Erythroblast (primary cell): ENCODE results near the gene RNGTT.
"Not testable (repeated sequence)": the region's sequence is repeated elsewhere in the genome, so short reads cannot be mapped to it uniquely, and the experiment has no call there.

Experiments
- DNase-seq, 2 experiments: peaks; one replicate each; lab custom pipeline; 2025; lab: John Stamatoyannopoulos, UW
- GATA1 ChIP-seq: IDR thresholded peaks from 2 replicates; pipeline ENCODE4 v1.6.1; 2011; ENCODE audit warnings: low read depth, mild to moderate bottlenecking, control low read depth, low read length, moderate library complexity
- POLR2A ChIP-seq: IDR thresholded peaks from 2 replicates; pipeline ENCODE4 v1.6.1; 2011; ENCODE audit warnings: mild to moderate bottlenecking, low read length

The RNGTT gene

DNA sequence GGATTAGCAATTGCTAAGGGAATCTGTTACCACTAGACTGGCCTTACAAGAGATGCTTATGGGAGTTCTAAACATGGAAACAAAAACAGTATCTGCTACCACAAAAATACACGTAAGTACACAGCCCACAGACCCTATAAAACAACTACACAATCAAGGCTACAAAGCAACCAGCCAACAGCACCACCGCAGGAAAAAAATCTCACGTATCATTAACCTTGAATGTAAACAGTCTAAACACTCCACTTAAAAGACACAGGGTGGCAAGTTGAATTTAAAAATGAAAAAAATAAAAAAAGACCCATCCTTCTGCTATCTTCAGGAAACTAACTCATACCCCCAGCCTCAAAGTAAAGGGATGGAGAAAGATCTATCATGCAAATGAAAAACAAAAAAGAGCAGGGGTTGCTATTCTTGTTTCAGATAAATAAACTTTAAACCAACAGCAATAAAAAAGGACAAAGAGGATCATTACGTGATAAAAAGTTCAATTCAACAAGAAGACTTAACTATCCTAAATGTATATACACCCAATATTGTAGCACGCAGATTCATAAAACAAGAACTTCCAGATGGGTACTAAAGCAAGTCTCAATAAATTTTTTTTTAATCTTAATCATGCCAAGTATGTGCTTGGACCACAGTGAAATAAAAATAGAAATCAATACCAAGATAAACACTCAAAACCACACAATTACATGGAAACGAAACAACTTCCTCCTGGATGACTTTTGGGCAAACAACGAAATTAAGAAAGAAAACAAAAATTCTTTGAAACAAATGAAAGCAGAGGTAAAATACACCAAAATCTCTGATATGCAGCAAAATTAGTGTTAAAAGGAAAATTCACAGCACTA is 52.3 kb downstream of the RNGTT start:
- no peak for TF ChIP-seq GATA1
- no peak for TF ChIP-seq POLR2A

DNA sequence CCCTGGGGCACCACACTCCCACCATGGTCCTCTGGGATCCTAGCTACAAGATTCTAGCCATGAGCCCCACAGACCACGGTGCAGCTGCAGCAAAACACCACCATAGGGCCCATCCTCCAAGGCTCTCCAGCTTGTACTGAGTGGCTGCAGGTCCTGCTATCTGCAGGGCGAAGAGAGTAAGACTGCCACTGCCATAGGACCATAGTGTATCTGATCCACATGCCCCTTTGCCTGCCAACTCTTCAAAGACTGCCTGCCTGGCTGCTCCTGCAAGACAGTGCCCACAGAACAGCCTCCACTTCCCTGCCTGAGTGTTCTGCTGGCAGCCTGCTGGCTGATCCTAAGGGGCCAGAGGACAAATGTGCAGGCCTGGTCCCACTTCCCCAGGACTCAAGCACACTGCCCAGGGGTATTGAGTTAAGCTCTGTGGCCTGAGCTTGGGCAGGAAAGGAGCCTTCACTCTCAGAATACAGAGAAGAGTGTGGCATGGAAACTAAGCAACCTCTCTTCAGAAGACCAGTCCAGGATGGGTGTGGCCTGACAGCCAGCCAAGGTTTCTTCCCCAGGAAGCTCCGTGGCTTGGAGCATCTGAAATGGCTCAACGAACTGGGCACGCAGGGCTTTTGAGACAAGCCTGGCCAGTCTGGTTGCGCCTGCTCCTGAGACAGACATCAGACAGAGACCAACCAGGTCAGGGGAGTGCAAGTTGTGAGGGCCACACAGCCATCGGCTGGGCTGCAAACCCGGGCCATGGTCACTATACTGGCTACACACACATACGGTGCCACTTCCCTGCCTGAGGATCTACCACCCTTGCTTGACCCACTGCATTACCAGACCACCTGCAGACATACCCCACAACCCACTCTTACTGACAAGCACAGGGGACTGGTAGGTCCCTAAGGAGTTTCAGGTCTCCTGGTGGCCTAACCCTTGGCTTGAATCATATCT is 54.5 kb downstream of the RNGTT start:
- TF ChIP-seq POLR2A = no peak
- TF ChIP-seq GATA1 = no peak
- no peak for DNase-seq

More for the DNA sequence above, 52.3 kb downstream of the RNGTT start:
- no peak for DNase-seq

DNA sequence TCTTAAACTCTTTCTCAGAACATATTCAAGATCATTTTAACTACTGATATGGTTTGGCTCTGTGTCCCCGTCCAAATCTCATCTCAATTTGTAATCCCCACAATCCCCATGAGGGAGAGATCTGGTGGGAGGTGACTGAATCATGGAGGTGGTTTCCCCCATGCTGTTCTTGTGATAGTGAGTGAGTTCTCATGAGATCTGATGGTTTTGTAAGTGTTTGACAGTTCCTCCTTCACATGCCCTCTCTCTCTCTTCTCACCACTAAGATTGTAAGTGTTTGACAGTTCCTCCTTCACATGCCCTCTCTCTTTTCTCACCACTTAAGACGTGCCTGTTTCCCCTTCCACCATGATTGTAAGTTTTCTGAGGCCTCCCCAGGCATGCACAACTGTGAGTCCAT is 56.3 kb downstream of the RNGTT start:
- not testable (repeated sequence) for DNase-seq

DNA sequence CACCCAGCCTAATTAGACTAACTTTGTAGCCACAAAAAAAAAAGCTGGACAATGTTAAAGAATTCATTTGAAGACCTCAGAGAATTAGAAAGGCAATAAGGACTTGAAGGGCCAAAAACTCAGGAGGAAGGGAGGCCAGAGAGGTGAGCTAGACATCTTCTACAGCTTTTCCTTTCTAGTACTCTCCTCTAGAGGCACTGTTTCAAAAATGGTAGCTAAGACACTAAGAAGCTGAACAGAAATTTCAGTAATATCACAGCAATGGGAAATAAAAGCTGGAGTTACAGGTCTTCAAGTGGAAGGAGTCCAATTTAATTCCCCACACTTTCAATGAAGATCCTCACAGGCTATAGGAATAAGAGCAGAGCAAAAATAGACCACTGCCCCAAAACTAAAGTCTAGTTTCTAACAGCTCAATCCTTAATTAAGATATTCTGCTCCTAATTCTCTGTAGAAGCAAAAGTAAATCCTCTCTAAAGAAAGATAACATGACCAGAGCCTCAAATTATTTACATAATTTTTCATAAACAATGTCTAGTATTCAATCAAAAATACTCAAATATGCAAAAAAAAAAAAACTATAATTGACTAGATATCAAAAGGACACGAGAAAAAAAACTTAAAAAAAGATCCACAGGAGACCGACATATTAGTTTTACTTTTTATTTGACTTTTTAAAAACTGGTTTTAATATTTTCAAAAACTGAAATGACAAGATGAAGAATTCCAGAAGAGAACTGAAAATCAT is 63.7 kb downstream of the RNGTT start:
- TF ChIP-seq GATA1 (no peak), POLR2A (no peak)
- DNase-seq = peak in 1 of 2 experiments; percentile 3

GRCh38 chr6:88895911-88896310 is 67.5 kb downstream of the RNGTT start:
- no peak for DNase-seq
- TF ChIP-seq GATA1 = no peak
- no peak for TF ChIP-seq POLR2A

DNA sequence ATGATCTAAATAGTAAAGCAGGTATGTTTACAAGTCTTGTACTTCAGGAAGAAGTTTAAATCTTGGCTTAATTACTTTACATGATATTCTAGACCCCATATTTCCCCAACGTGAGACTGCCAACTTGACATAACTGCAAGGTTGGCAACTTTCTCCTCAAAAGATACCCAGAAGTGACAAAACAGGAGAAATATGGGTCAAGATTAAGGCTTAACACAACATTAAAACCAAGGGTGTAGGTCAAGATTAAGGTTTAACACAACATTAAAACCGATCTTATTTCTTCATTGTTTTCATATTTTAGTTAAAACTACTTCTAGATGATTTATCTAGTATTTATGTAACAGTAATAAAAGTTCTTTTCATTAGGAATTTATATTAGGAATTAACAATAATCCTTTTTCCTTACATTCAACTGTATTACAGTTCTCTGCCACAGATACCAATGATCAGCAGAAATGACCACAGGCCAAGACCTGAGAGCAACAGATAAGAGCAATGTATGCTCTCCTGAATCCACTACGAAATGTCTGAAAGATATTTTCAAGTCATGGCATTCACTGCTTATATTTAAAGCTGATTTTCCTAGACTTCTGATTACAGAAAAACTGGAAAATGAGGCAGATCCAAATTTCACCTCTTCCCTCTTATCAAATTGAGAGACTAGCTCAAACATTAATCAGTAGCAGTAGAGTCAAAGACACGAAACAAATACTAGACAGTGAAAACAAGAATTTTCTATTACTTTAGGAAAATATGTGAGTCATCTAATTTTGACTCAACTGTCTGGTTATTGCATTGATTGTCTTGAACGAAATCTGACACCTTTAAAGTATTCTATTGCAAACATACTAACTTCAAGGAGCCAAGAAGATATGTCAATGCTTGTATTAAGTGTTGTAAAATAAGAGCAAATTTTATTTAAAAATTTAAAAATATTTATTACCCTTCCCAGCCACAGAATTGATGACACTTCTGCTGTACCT is 72.3 kb downstream of the RNGTT start:
- no peak for TF ChIP-seq POLR2A
- no peak for TF ChIP-seq GATA1
- peak; percentile 51 to 77 for DNase-seq

- TF ChIP-seq GATA1 (no peak), POLR2A (no peak)
- DNase-seq = no peak
Observed at GRCh38 chr6:88890394-88890793, 73.0 kb downstream of the RNGTT start.

DNA sequence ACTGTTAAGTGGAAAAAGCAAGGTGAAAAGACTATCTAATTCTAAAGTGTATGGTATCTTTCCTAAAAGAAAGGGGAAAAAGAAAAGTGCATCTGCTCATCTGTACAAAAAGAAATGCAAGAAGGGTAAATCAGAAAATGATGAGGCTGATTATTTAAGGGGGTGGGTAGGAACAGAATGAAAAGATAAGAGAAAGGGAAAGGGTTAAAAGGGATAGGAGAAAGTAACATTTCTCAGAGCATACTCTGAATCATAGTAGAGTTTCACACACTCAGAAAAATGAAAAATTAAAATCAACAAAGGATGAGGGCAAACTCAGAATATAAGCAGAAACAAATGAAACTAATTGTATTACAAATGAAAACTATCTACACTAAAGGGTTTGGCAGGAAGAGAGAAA is 79.1 kb downstream of the RNGTT start:
- no peak for DNase-seq
- TF ChIP-seq POLR2A = no peak
- no peak for TF ChIP-seq GATA1

GRCh38 chr6:88882536-88882935 is 80.9 kb downstream of the RNGTT start:
- TF ChIP-seq POLR2A (no peak), GATA1 (no peak)
- peak in 1 of 2 experiments; percentile 6 for DNase-seq

DNA sequence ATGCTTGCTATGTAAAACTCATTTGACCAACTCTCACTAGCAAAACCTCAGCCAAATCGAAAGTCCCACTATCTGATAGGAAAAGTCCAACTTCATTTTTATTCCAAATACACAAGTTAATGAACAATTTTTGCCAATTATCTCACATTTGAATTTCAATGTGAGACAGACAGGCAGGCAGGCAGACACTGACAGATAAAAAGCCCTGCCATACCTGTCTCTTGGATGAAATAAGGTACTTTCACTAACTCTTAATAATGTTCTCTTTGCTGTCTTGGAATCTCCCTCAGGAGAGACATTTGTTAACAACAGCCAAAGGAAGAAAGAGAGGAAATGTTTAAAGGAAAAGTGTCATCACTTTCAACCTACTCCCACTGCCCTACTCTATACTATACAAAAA is 82.0 kb downstream of the RNGTT start:
- no peak for DNase-seq
- TF ChIP-seq GATA1 = no peak
- no peak for TF ChIP-seq POLR2A

GRCh38 chr6:88880021-88880420 is 83.4 kb downstream of the RNGTT start:
- DNase-seq = no peak
- TF ChIP-seq POLR2A (no peak), GATA1 (no peak)

GRCh38 chr6:88877893-88878292 is 85.5 kb downstream of the RNGTT start:
- DNase-seq = no peak
- TF ChIP-seq GATA1 (no peak), POLR2A (no peak)
